Mucosa of stomach (tissue), 1 donor: Measurements from ENCODE around the gene PI4K2B.
"Not testable (repeated sequence)": the region's sequence is repeated elsewhere in the genome, so short reads cannot be mapped to it uniquely, and the experiment has no call there.

Source experiments
- H3K27me3 ChIP-seq: one replicate; pipeline ENCODE4 v1.7.0; 2013; ENCODE audit warnings: mild to moderate bottlenecking, low read length; ENCODE audit not compliant: control insufficient read depth, insufficient read depth
- H3K36me3 ChIP-seq: one replicate; pipeline ENCODE4 v1.7.0; 2013; ENCODE audit warnings: low read length; ENCODE audit not compliant: control insufficient read depth, insufficient read depth
- H3K4me1 ChIP-seq: one replicate; pipeline ENCODE4 v1.7.0; 2013; ENCODE audit warnings: mild to moderate bottlenecking, low read length; ENCODE audit not compliant: control insufficient read depth, insufficient read depth
- H3K4me3 ChIP-seq: one replicate; pipeline ENCODE4 v1.7.0; 2013; ENCODE audit warnings: low read length
- H3K9ac ChIP-seq: one replicate; pipeline ENCODE4 v1.7.0; 2013; ENCODE audit warnings: mild to moderate bottlenecking, low read length, moderate library complexity
- H3K9me3 ChIP-seq: one replicate; pipeline ENCODE4 v1.7.0; 2013; ENCODE audit warnings: mild to moderate bottlenecking, low read length, moderate library complexity; ENCODE audit not compliant: control insufficient read depth
- donor health status: Pancreatic carcinoma.

Gene PI4K2B

GRCh38 chr4:25233737-25234389 lies at the start of gene PI4K2B:
Gene PI4K2B (plus strand): TSS chr4:25234033. CDS start chr4:25234164, 131 bp downstream.
- H3K4me1 ChIP-seq = peaks cover 11% of the 10 kb centered on the region
- H3K36me3 ChIP-seq = no peaks in the 10 kb centered on the region
- peak within 1 kb of the TSS; percentile 74 for H3K9ac ChIP-seq
- peak within 1 kb of the TSS; percentile 64 for H3K4me3 ChIP-seq
- no peaks in the 10 kb centered on the region for H3K27me3 ChIP-seq
- H3K9me3 ChIP-seq = no peaks in the 10 kb centered on the region

GRCh38 chr4:25184056-25184455 lies 49.8 kb upstream of the PI4K2B start:
- Histone ChIP-seq H3K4me3 (no peak overlapping the region), H3K9me3 (no peaks in the 10 kb centered on the region), H3K36me3 (no peaks in the 10 kb centered on the region), H3K27me3 (no peaks in the 10 kb centered on the region), H3K9ac (no peak overlapping the region), H3K4me1 (no peaks in the 10 kb centered on the region)

- Histone ChIP-seq H3K9me3 (no peaks in the 10 kb centered on the region), H3K4me1 (no peaks in the 10 kb centered on the region), H3K36me3 (no peaks in the 10 kb centered on the region), H3K27me3 (no peaks in the 10 kb centered on the region), H3K9ac (no peak overlapping the region), H3K4me3 (no peak overlapping the region)
Measured at GRCh38 chr4:25190407-25190806, 43.4 kb upstream of the PI4K2B start.

GRCh38 chr4:25198713-25199112 lies 35.1 kb upstream of the PI4K2B start:
- no peaks in the 10 kb centered on the region for H3K9me3 ChIP-seq
- H3K27me3 ChIP-seq = no peaks in the 10 kb centered on the region

GRCh38 chr4:25207997-25208396 lies 25.8 kb upstream of the PI4K2B start:
- H3K27me3 ChIP-seq = no peaks in the 10 kb centered on the region
- H3K9me3 ChIP-seq = no peaks in the 10 kb centered on the region
- H3K4me1 ChIP-seq = no peaks in the 10 kb centered on the region
- no peak overlapping the region for H3K4me3 ChIP-seq
- no peak overlapping the region for H3K9ac ChIP-seq
- no peaks in the 10 kb centered on the region for H3K36me3 ChIP-seq

More at GRCh38 chr4:25198713-25199112, 35.1 kb upstream of the PI4K2B start:
- Histone ChIP-seq H3K9ac (no peak overlapping the region), H3K4me1 (no peaks in the 10 kb centered on the region), H3K36me3 (no peaks in the 10 kb centered on the region), H3K4me3 (no peak overlapping the region)

- Histone ChIP-seq H3K9ac (no peak overlapping the region), H3K36me3 (no peaks in the 10 kb centered on the region), H3K4me3 (no peak overlapping the region), H3K9me3 (no peaks in the 10 kb centered on the region), H3K27me3 (no peaks in the 10 kb centered on the region), H3K4me1 (no peaks in the 10 kb centered on the region)
Measured at GRCh38 chr4:25209702-25210101, 24.1 kb upstream of the PI4K2B start.

- no peak overlapping the region for H3K9ac ChIP-seq
- H3K9me3 ChIP-seq = no peaks in the 10 kb centered on the region
- H3K4me1 ChIP-seq = no peaks in the 10 kb centered on the region
- H3K4me3 ChIP-seq = no peak overlapping the region
- H3K36me3 ChIP-seq = no peaks in the 10 kb centered on the region
- no peaks in the 10 kb centered on the region for H3K27me3 ChIP-seq
Measured at GRCh38 chr4:25211721-25212120, 22.1 kb upstream of the PI4K2B start.

- Histone ChIP-seq H3K36me3 (no peaks in the 10 kb centered on the region), H3K9ac (no peak overlapping the region), H3K4me3 (no peak overlapping the region), H3K4me1 (no peaks in the 10 kb centered on the region), H3K27me3 (no peaks in the 10 kb centered on the region), H3K9me3 (no peaks in the 10 kb centered on the region)
Measured at GRCh38 chr4:25212822-25213221, 21.0 kb upstream of the PI4K2B start.

GRCh38 chr4:25213347-25213979 lies 20.4 kb upstream of the PI4K2B start:
- H3K9ac ChIP-seq = no peak overlapping the region
- no peaks in the 10 kb centered on the region for H3K4me1 ChIP-seq
- H3K36me3 ChIP-seq = no peaks in the 10 kb centered on the region
- H3K4me3 ChIP-seq = no peak overlapping the region
- H3K9me3 ChIP-seq = no peaks in the 10 kb centered on the region
- H3K27me3 ChIP-seq = no peaks in the 10 kb centered on the region

GRCh38 chr4:25214750-25215149 lies 19.1 kb upstream of the PI4K2B start:
- not testable (repeated sequence) for H3K4me3 ChIP-seq, H3K36me3 ChIP-seq, H3K9ac ChIP-seq, H3K9me3 ChIP-seq, H3K4me1 ChIP-seq, H3K27me3 ChIP-seq

- Histone ChIP-seq H3K27me3 (no peaks in the 10 kb centered on the region), H3K4me1 (no peaks in the 10 kb centered on the region), H3K4me3 (no peak overlapping the region), H3K9ac (no peak overlapping the region), H3K36me3 (no peaks in the 10 kb centered on the region), H3K9me3 (no peaks in the 10 kb centered on the region)
Measured at GRCh38 chr4:25215511-25215910, 18.3 kb upstream of the PI4K2B start.

- no peaks in the 10 kb centered on the region for H3K27me3 ChIP-seq
- no peak overlapping the region for H3K4me3 ChIP-seq
- H3K9me3 ChIP-seq = peaks cover 17% of the 10 kb centered on the region
- H3K9ac ChIP-seq = no peak overlapping the region
- H3K36me3 ChIP-seq = no peaks in the 10 kb centered on the region
- H3K4me1 ChIP-seq = no peaks in the 10 kb centered on the region
Measured at GRCh38 chr4:25221377-25221776, 12.5 kb upstream of the PI4K2B start.
